GM04504 (cell line): ENCODE data around the gene SPDYE2.
"Not testable (repeated sequence)": the region's sequence is repeated elsewhere in the genome, so short reads cannot be mapped to it uniquely, and the experiment has no call there.

Experiments used
- DNase-seq: peaks from one replicate; pipeline ENCODE4 v3.0.0-alpha.2; 2012; ENCODE audit warnings: low read depth

Gene SPDYE2

DNA sequence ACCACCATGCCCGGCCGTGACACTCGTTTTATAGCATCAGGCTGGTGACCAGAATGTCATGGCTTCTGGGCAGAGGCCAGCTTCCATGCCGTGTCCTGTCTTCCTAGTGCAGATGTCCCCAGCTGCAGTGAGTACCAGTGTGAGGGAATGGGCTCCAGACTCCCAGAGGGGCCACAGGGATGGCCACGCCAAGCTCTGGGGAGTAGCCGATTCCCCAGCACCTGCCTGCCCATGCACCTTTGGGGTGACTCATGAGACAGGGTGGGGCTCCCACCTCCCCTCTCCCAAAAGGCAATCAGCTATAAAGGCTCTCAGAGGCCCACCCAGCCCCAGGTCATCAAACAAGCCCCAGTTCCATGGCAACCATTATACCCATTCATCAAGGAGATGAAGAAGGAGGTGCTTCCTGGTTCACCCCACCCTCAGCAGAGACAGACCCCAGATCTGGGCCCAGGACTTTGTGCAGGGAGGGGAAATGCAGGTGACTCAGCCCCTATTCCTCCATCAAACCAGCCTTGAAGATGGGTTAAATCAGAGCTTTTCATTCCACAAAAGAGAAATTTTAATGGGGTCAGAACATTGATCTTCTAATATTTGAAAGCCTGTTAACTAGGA is at the start of gene SPDYE2:
Gene SPDYE2, plus strand, starts transcription at position 419 of the 615 bp plus-strand sequence. CDS start 2,030 bp downstream, outside the sequence.
- not testable (repeated sequence) for DNase-seq

DNA sequence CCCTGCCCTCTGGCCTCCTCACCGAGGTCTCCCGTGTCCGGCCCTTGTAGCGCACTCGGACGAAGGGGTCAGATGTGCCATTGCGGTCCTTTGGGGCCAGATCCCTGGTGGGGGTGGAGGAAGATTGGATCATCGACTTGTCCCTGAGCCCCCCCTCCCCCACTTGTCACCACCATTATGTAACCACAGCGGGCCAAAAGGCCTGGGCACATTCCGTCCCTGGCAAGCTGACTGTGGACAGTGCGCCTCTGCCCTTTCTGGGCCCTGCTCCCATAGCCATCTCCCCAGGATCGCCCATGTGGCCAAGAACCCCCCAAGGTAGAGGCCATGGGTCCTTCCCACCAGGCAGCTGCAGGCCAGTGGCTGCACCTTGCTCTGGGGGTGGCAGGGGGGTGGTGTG is 47.9 kb upstream of the SPDYE2 start:
- DNase-seq: not testable (repeated sequence)

DNA sequence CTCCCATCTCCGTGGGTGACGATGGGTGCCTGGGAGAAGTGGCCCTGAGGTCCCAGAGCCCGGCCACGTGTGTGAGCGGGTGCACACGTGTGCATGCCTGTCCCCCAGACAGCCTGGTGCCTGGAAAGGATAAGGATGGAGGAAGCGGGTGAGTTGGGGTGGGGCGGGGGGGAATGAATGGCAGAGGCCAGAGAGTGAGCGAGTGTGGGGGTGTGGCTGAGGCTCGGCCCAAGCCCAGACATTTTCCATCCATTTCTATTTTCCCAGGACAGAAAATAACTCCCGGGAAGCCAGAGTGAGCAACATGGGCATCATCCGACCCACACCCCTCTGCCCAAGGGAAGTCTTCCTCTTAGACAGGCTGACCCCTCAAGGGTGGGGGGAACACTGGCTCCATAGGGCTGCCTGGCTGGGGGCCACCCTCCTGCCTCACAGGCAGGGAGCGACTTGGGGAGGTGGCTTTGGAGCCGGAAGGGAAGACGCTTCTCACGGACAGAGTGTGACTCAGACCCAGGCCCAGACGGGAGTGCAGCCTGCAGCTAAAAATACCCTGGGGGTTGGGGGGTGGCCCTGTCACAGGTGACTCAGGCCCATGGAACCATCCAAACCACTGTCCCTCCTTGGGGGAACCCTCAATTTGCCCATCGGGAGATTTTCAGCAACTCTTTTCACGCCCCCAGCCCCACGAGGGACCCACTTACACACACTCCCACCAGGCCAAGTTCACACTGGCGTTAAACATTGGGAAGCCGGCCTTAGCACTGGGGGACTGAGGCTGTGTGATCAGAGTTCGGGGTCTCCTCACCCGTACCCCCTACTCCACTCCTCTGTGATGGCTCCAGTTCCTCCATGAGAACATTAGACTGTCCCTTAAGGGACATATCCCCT is 45.5 kb upstream of the SPDYE2 start:
- DNase-seq: not testable (repeated sequence)

DNA sequence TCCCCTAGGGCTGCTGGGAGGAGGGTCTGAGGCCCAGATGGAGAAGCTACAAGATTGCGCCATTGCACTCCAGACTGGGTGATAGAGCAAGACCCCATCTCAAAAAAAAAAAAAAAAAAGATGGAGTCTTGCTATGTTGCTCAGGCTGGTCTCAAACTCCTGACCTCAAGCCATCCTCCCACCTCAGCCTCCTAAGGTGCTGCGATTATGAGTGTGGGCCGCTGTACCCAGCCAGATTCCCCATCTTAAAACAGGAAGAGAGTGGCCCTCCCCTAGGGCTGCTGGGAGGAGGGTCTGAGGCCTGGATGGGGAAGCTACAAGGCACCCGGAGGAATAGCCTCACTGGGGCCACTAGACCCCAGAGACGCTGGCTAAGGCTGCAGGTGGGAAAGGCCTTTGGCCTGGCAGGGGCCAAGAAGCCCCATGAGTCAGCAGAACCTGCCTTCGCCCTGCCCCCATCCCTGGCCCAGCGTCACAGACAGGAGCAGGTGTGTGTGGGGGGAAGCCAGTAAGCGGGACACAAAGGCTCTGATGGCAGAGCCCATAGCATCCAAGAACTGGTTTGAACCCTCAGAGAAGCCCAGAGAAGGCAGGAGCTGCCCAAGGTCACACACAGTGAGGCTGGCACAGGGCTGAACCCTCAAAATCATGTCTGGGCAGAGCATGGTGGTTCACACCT is 43.5 kb upstream of the SPDYE2 start:
- DNase-seq: not testable (repeated sequence)

DNA sequence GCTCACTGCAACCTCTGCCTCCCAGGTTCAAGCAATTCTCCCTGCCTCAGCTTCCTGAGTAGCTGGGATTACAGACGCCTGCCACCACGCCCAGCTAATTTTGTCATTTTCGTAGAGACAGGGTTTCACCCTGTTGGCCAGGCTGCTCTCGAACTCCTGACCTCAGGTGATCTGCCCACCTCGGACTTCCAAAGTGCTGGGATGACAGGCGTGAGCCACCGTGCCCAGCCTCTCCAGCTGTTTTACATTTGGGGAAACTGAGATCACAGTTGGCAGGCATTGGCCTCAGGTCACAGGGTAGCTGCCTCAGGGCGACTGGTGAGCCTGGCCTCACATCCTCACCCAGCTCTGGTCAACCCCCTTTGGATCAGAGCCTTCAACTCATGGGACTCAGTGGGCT is 40.5 kb upstream of the SPDYE2 start:
- not testable (repeated sequence) for DNase-seq

DNA sequence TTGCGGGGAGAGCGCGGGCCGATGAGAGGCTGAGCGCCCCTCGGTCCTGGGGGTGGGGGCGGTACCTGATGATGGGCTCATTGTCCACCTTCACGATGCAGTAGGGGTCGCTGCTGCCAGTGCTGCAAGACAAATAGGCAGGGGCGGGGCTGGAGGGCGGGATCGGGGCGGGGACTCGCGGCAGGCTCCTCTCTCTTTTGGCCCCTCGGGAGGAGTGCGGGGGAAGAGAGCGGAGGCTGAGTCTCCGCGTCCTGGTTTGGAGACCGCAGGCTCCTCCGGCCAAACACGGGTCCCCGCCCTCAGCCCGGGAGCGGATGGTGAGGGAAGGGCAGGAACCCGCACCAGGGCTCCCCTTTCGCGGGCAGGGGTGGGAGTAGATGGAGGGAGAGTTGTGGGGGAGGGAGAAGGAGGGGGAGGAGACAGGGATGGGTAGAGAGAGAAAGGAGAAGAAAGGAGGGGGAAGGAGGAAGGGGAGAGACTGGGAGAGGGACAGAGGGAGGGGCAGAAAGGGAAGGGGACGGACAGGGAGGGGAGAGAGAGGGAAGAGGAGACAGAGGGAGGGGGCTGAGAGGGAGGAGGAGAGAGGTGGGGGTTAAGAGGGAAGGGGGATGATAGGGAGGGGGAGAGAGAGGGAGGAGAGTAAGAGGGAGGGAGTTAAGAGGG is 39.0 kb upstream of the SPDYE2 start:
- DNase-seq: not testable (repeated sequence)

- DNase-seq: peak; percentile 32
These were observed 38.3 kb upstream of the SPDYE2 start for GRCh38 chr7:102512642-102513221.

- DNase-seq: not testable (repeated sequence)
These were observed 35.9 kb upstream of the SPDYE2 start for GRCh38 chr7:102514881-102515721.

DNA sequence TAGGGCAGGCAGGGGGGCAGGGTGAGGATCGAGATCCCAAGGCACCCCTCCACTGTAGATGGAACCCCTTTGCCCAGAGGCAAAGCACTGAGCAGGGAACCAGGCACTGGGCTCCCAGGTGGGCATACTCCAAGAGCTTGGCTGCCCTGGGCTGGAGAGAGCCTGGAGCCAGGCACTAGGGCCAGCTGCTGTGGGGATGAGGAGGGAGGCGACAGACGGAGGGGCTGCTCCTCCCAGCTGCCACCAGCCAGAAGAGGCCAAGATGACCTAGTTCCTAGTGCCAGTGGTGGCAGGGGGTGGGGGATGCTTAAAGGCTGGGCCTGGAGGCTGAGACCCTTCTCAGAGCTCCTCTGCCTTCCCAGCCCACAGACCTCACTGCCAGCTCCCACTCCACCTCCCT is 35.1 kb upstream of the SPDYE2 start:
- not testable (repeated sequence) for DNase-seq

GRCh38 chr7:102516951-102517350 is 34.1 kb upstream of the SPDYE2 start:
- DNase-seq: not testable (repeated sequence)

DNA sequence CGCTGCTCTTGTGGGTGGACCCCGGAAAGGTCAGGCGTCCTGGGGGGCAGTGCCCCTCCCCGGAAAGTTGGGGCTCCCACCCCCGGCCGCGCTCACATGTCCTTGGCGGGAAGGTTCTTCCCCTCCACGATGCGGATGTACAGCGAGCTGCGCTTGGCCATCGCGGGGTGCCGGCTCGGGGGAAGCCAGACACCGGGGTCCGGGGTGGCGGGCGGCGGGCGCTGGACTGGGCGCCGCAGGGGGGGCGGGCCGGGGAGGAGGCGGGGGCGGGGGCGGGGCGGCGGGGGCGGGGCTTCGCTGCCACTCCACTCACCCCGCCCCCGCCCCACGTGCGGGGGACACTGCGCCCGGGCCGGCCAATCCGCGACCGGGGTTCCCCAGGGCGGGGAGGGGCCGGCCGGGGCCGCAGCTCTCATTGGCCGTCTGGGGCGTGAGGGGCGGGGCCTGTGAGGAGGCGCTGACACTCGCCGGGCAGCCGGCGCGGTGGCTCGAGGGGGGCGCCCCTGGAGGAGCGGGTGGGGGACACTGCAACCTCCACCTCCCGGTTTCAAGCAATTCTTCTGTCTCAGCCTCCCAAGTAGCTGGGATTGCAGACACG is 33.4 kb upstream of the SPDYE2 start, which contains the start of gene RASA4B:
Gene RASA4B, minus strand, starts transcription at position 228 of the 598 bp plus-strand sequence. Its CDS starts 67 bp downstream, at position 161.
- not testable (repeated sequence) for DNase-seq

DNA sequence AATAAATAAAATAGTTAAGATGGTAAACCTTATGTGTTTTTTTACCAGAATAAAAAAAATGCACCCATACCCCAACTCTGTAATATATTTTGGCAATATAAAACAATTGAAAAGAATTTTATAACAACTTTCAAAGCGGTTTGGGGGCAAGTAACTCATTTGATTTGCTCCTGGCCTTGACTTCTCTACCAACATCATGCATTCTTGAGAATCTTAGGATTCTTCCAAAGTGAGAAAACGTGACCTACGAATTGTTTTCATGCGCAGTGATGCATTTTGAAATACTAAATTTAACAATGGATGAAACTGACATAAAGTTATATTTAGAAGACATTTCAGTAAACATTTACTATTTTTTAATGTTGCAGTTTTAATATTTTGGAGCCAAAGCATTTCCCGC is 30.2 kb upstream of the SPDYE2 start:
- not testable (repeated sequence) for DNase-seq

DNA sequence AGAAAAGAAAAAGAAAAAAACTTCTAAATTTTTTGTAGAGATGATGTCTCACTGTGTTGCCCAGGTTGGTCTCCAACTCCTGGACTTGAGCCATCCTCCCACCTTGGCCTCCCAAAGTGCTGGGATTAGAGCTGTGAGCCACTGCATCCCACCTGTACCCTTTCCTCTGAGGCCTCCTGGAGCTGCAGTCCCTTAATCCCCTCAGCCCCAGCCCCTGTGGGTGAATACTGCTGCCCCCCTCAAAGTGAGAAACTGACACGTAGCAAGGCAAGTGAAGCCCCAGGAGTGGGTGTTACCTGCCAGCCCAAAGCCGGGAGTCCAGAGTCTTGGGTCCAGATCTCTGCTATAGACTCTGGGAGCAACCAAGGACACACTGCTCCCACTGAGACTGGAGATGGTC is 26.2 kb upstream of the SPDYE2 start:
- DNase-seq: not testable (repeated sequence)

GRCh38 chr7:102527182-102527581 is 23.8 kb upstream of the SPDYE2 start:
- not testable (repeated sequence) for DNase-seq

- DNase-seq: not testable (repeated sequence)
These were observed 22.9 kb upstream of the SPDYE2 start for GRCh38 chr7:102527822-102528793.

DNA sequence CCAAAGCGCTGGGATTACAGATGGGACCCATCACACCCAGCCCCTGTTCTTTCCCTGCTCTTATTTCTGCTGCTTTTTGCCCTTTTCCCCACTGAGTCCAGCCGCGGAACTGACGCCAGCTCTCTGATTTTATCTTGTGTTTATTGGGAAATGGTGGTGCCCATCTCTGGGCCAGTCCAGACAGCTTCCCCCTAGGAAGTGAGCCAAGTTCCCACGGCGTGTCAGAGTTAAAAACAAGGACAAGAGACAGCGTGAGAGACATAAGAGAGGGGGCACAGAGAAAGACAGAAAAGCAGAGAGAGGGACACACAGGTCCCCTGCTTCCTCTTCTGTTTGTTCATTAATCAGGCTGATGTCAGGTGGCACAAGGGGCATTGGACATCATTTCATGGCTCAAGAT is 19.4 kb upstream of the SPDYE2 start:
- not testable (repeated sequence) for DNase-seq

- DNase-seq: not testable (repeated sequence)
These were observed 18.9 kb upstream of the SPDYE2 start for GRCh38 chr7:102532127-102532526.

DNA sequence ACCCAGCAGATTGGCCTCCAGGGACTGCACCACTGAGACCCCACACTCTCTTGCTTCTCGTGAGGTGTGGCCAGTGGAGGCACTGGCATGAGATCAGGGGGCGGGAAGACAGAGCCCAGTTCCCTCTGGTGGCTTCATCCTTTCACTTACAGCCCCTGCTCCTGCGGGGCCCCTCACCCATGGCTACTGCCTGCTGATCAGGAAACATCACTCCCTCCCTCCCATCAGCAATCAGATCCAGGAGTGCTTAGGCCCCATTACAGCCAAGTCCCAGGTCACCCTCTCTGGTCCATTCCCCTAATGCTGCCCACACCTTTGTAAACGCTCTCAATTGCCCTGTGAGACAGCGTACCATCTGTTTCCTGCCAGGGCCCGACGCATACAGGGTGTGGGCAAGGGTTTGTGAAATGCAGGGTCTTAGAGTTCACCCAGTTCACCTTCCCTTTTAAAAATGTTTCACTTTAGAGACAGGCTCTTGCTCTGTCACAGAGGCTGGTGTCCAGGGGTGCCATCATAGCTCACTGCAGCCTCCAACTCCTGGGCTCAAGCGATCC is 15.9 kb upstream of the SPDYE2 start:
- DNase-seq: not testable (repeated sequence)

DNA sequence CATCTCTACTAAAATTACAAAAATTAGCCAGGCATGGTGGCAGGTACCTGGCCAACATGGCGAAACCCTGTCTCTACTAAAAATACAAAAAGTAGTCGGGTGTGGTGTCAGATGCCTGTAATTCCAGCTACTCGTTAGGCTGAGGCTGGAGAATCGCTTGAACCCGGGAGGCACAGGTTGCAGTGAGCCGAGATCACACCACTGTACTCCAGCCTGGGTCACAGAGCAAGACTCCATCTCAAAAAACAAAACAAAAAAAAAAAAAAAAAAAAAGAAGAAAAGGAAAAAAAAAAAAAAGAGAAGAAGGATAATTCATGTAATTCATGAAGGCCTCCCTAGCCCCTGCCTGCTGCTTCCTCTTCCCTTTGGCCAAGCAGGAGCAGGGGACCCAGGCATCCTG is 10.4 kb upstream of the SPDYE2 start:
- not testable (repeated sequence) for DNase-seq
